IMR-90 (cell line): Measurements from ENCODE around the gene RPP21. TPM values are rescaled to one million over a fixed set of nuclear protein-coding genes. Genes with fewer than 3 reads are reported as not detected.

ENCODE experiments used
- ATAC-seq: fragments of 200-7000 bp; cut with Tn5 transposase; 2 replicates; pipeline ENCODE4 v1.9.1; 2020; ENCODE audit warnings: low read depth, mild to moderate bottlenecking, moderate library complexity
- BruUV-seq: library from RNA; stranded (reverse); fragments of 400-500 nt; replicated peaks from 2 replicates; lab custom pipeline; 2021; lab: Mats Ljungman, UMichigan
- CTCF ChIA-PET: fragments of 300-600 bp; formaldehyde crosslinking; extraction: SDS; loops from one replicate; lab custom pipeline; 2021; ENCODE audit warnings: antibody characterized with exemption; lab: Yijun Ruan, JAX
- POLR2A ChIA-PET: fragments of 300-600 bp; sonication (Branson Sonifier 250); formaldehyde crosslinking; loops from one replicate; lab custom pipeline; 2022; ENCODE audit warnings: antibody characterized with exemption; ENCODE audit not compliant: unreplicated experiment; lab: Charles Lee
- DNase-seq: peaks from one replicate; pipeline ENCODE4 v3.0.0; 2013
- H2AFZ ChIP-seq: replicated peaks from 2 replicates; pipeline ENCODE3; 2013; ENCODE audit warnings: low read length, mild to moderate bottlenecking; ENCODE audit not compliant: poor library complexity
- H2AK5ac ChIP-seq: 2 replicates; pipeline ENCODE4 v1.6.1; 2013; ENCODE audit warnings: low read depth, low read length, inconsistent platforms
- H2AK9ac ChIP-seq: replicated peaks from 2 replicates; pipeline ENCODE3; 2013; ENCODE audit warnings: mild to moderate bottlenecking, low read depth, low read length, moderate library complexity; ENCODE audit not compliant: poor library complexity
- H2BK120ac ChIP-seq: 2 replicates; pipeline ENCODE4 v1.6.1; 2013; ENCODE audit warnings: low read depth, low read length, inconsistent platforms
- H2BK15ac ChIP-seq: 3 replicates; pipeline ENCODE4 v1.6.1; 2013; ENCODE audit warnings: low read depth, low read length, inconsistent platforms
- H2BK20ac ChIP-seq: 2 replicates; pipeline ENCODE4 v1.6.1; 2013; ENCODE audit warnings: low read depth, mild to moderate bottlenecking, inconsistent platforms, low read length, moderate library complexity
- H2BK5ac ChIP-seq: 2 replicates; pipeline ENCODE4 v1.6.1; 2013; ENCODE audit warnings: mild to moderate bottlenecking, low read depth, low read length, inconsistent platforms; ENCODE audit not compliant: poor library complexity, severe bottlenecking
- H3K14ac ChIP-seq: replicated peaks from 2 replicates; pipeline ENCODE4 v1.6.1; 2013; ENCODE audit warnings: low read depth, low read length, inconsistent platforms
- H3K18ac ChIP-seq: 2 replicates; pipeline ENCODE4 v1.6.1; 2013; ENCODE audit warnings: low read depth, low read length, control low read depth
- H3K23ac ChIP-seq: 2 replicates; pipeline ENCODE4 v1.6.1; 2013; ENCODE audit warnings: low read depth, low read length, inconsistent platforms
- H3K27ac ChIP-seq: 2 replicates; pipeline ENCODE4 v1.5.1; 2013; ENCODE audit warnings: mild to moderate bottlenecking, control low read depth, low read length; ENCODE audit not compliant: insufficient read depth
- H3K27me3 ChIP-seq: 2 replicates; pipeline ENCODE4 v1.6.1; 2013; ENCODE audit warnings: low read length; ENCODE audit not compliant: control insufficient read depth, insufficient read depth
- H3K36me3 ChIP-seq: 2 replicates; pipeline ENCODE4 v1.6.1; 2013; ENCODE audit warnings: low read length, mixed read lengths; ENCODE audit not compliant: control insufficient read depth, insufficient read depth
- H3K4ac ChIP-seq: 2 replicates; pipeline ENCODE4 v1.6.1; 2013; ENCODE audit warnings: low read depth, low read length, inconsistent platforms
- H3K4me1 ChIP-seq: 2 replicates; pipeline ENCODE4 v1.6.1; 2013; ENCODE audit warnings: low read length, mixed read lengths; ENCODE audit not compliant: control insufficient read depth, insufficient read depth
- H3K4me2 ChIP-seq: 2 replicates; pipeline ENCODE4 v1.6.1; 2013; ENCODE audit warnings: low read depth, mild to moderate bottlenecking, control low read depth, low read length, moderate library complexity
- H3K4me3 ChIP-seq: 2 replicates; pipeline ENCODE4 v1.5.1; 2013; ENCODE audit warnings: low read depth, mild to moderate bottlenecking, control low read depth, low read length, moderate library complexity; ENCODE audit not compliant: insufficient read depth
- H3K56ac ChIP-seq: 2 replicates; pipeline ENCODE4 v1.6.1; 2013; ENCODE audit warnings: low read length, inconsistent platforms; ENCODE audit not compliant: insufficient read depth; ENCODE audit errors: extremely low read depth
- H3K79me1 ChIP-seq, 2 experiments: 2 replicates each; pipeline ENCODE4 v1.6.1; 2013; ENCODE audit warnings: low read length in 2 of 2, inconsistent platforms in 1 of 2, low read depth in 1 of 2
- H3K9ac ChIP-seq: 2 replicates; pipeline ENCODE4 v1.6.1; 2013; ENCODE audit warnings: low read depth, low read length, control low read depth
- H3K9me1 ChIP-seq: 2 replicates; pipeline ENCODE4 v1.6.1; 2013; ENCODE audit warnings: low read length, inconsistent platforms; ENCODE audit not compliant: insufficient read depth
- H3K9me3 ChIP-seq: 2 replicates; pipeline ENCODE4 v1.6.1; 2013; ENCODE audit warnings: low read length; ENCODE audit not compliant: control insufficient read depth, insufficient read depth
- H4K20me1 ChIP-seq: 2 replicates; pipeline ENCODE4 v1.6.1; 2013; ENCODE audit warnings: low read length, inconsistent platforms; ENCODE audit not compliant: insufficient read depth
- H4K5ac ChIP-seq: 2 replicates; pipeline ENCODE4 v1.6.1; 2013; ENCODE audit warnings: mild to moderate bottlenecking, low read depth, low read length, control low read depth
- H4K8ac ChIP-seq, 2 experiments: 2 replicates each; pipeline ENCODE4 v1.6.1; 2013; ENCODE audit warnings: low read depth in 2 of 2, low read length in 2 of 2, control low read depth in 1 of 2, inconsistent platforms in 1 of 2
- H4K91ac ChIP-seq: 2 replicates; pipeline ENCODE4 v1.6.1; 2013; ENCODE audit warnings: low read depth, low read length, inconsistent platforms; ENCODE audit not compliant: insufficient read depth
- BHLHE40 ChIP-seq: fragments of 150-350 bp; IDR thresholded peaks from 2 replicates; pipeline ENCODE4 v1.6.1; 2016; ENCODE audit warnings: mild to moderate bottlenecking, low read depth, low read length
- CEBPB ChIP-seq: IDR thresholded peaks from 2 replicates; pipeline ENCODE4 v1.6.1; 2012; ENCODE audit warnings: low read depth, low read length, improper control_type of control experiment
- CHD1 ChIP-seq: IDR thresholded peaks from 2 replicates; pipeline ENCODE4 v1.6.1; 2012; ENCODE audit warnings: low read depth, low read length, improper control_type of control experiment
- CTCF ChIP-seq: conservative IDR thresholded peaks from 2 replicates; pipeline ENCODE4 v1.5.1; 2012; ENCODE audit warnings: mild to moderate bottlenecking, low read depth, low read length, improper control_type of control experiment
- ELK1 ChIP-seq: fragments of 150-350 bp; IDR thresholded peaks from 2 replicates; pipeline ENCODE4 v1.6.1; 2016; ENCODE audit warnings: low read depth, mild to moderate bottlenecking, low read length, moderate library complexity, borderline replicate concordance
- FOS ChIP-seq: fragments of 150-350 bp; IDR thresholded peaks from 2 replicates; pipeline ENCODE4 v1.6.1; 2016; ENCODE audit warnings: low read depth, low read length
- MAFK ChIP-seq: IDR thresholded peaks from 2 replicates; pipeline ENCODE4 v1.6.1; 2012; ENCODE audit warnings: low read depth, low read length, improper control_type of control experiment
- MAZ ChIP-seq: IDR thresholded peaks from 2 replicates; pipeline ENCODE4 v1.6.1; 2012; ENCODE audit warnings: low read depth, mild to moderate bottlenecking, low read length, improper control_type of control experiment, moderate library complexity, borderline replicate concordance
- MXI1 ChIP-seq: IDR thresholded peaks from 2 replicates; pipeline ENCODE4 v1.6.1; 2012; ENCODE audit warnings: low read depth, mild to moderate bottlenecking, low read length, moderate library complexity, borderline replicate concordance
- NFE2L2 ChIP-seq: fragments of 150-350 bp; IDR thresholded peaks from 2 replicates; pipeline ENCODE4 v1.6.1; 2016; ENCODE audit warnings: low read depth, mild to moderate bottlenecking, low read length
- POLR2A ChIP-seq: IDR thresholded peaks from 2 replicates; pipeline ENCODE4 v1.6.1; 2012; ENCODE audit warnings: mild to moderate bottlenecking, low read depth, low read length
- RAD21 ChIP-seq: IDR thresholded peaks from 2 replicates; pipeline ENCODE4 v1.6.1; 2012; ENCODE audit warnings: low read length, improper control_type of control experiment
- RCOR1 ChIP-seq: IDR thresholded peaks from 2 replicates; pipeline ENCODE4 v1.6.1; 2012; ENCODE audit warnings: mild to moderate bottlenecking, low read length, improper control_type of control experiment; ENCODE audit not compliant: insufficient replicate concordance
- RFX5 ChIP-seq: IDR thresholded peaks from 2 replicates; pipeline ENCODE4 v1.8.0; 2012; ENCODE audit warnings: low read depth, mild to moderate bottlenecking, low read length, moderate library complexity
- SMC3 ChIP-seq: fragments of 150-350 bp; IDR thresholded peaks from 2 replicates; pipeline ENCODE4 v1.6.1; 2016; ENCODE audit warnings: low read depth, mild to moderate bottlenecking, antibody characterized with exemption, low read length, moderate library complexity
- WGBS, 2 experiments: methylation state at CpG; one replicate each; pipeline versions ENCODE4 v1.1.5 to v1.1.7; 2013; ENCODE audit warnings: missing lambda C conversion rate in 2 of 2; ENCODE audit not compliant: insufficient read length in 1 of 2; ENCODE audit errors: extremely low coverage in 2 of 2; 5-methylcytosine and 5-hydroxymethylcytosine counted together
- dilution Hi-C: fragments of 300-500 bp; cut with HindIII; formaldehyde crosslinking; loops from one replicate; pipeline ENCODE4 v1.14.3; 2018; ENCODE audit warnings: low sequenced_read_pairs; ENCODE audit not compliant: unreplicated experiment
- in situ Hi-C: fragments of 300-500 bp; cut with MboI; formaldehyde crosslinking; loops from 3 replicates; pipeline ENCODE4 v1.14.3; 2019; ENCODE audit warnings: low sequenced_read_pairs, inconsistent platforms, mixed read lengths
- intact Hi-C: fragments of 100-400 bp; cut with micrococcal nuclease; formaldehyde crosslinking; loops from 2 replicates; pipeline ENCODE4 v1.10.0; 2022
- polyA plus RNA-seq, 3 experiments: library from polyadenylated mRNA; depleted of rRNA; stranded (reverse); fragments of >200 nt; gene quantifications; 2 replicates each; pipeline ENCODE4 v1.2.3, GENCODE V29; 2012; ENCODE audit warnings: low replicate concordance in 1 of 3
- total RNA-seq: library from RNA; depleted of rRNA; stranded (reverse); fragments of >200 nt; gene quantifications from 2 replicates; pipeline ENCODE4 v1.2.3, GENCODE V29; 2012
- TF ChIP-seq, protein P1 (sequence below): fragments of 150-350 bp; IDR thresholded peaks from 2 replicates; pipeline ENCODE4 v1.6.1; 2017; ENCODE audit warnings: mild to moderate bottlenecking, antibody characterized with exemption, low read length, low read depth

The RPP21 gene
- total and polyA plus RNA-seq, 2 of the 4 experiments (the other 2 are of a cell fraction) = 28.9 to 79.1 TPM

- POLR2A ChIA-PET = no interaction called here
- dilution Hi-C loops = no loop called here
- peaks cover 15% of the 10 kb centered on the region for H3K36me3 ChIP-seq
Measured at GRCh38 chr6:30315156-30315555, 29.8 kb upstream of the RPP21 start.

More at GRCh38 chr6:30315156-30315555, 29.8 kb upstream of the RPP21 start:
- no peak overlapping the region for H3K18ac ChIP-seq
- H3K4me3 ChIP-seq = no peak overlapping the region
- no CpG with 5 or more reads among the region's 3 CpGs for WGBS, 2 experiments
- TF ChIP-seq RCOR1 (no peak), BHLHE40 (no peak), CHD1 (no peak), CTCF (no peak), POLR2A (no peak), RFX5 (no peak), NFE2L2 (no peak), MAZ (no peak), RAD21 (no peak), FOS (no peak), MXI1 (no peak), CEBPB (no peak), MAFK (no peak), ELK1 (no peak), SMC3 (no peak)
- TF ChIP-seq, protein P1, sequence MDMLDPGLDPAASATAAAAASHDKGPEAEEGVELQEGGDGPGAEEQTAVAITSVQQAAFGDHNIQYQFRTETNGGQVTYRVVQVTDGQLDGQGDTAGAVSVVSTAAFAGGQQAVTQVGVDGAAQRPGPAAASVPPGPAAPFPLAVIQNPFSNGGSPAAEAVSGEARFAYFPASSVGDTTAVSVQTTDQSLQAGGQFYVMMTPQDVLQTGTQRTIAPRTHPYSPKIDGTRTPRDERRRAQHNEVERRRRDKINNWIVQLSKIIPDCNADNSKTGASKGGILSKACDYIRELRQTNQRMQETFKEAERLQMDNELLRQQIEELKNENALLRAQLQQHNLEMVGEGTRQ = no peak
- H4K5ac ChIP-seq = no peak overlapping the region
- H3K23ac ChIP-seq = no peak overlapping the region
- no peak for DNase-seq
- peaks cover 71% of the 10 kb centered on the region for H4K20me1 ChIP-seq
- peaks cover 47 to 80% of the 10 kb centered on the region in 2 experiments for H3K79me1 ChIP-seq
- no peak overlapping the region for H4K91ac ChIP-seq
- no peak for ATAC-seq
- BruUV-seq = no TSS peak
- H2BK15ac ChIP-seq = no peak overlapping the region
- intact Hi-C loops = no loop called here
- H3K4me1 ChIP-seq = no peaks in the 10 kb centered on the region
- H2BK5ac ChIP-seq = no peak overlapping the region
- peaks cover 8% of the 10 kb centered on the region for H3K9me1 ChIP-seq
- H3K27me3 ChIP-seq = no peaks in the 10 kb centered on the region
- CTCF ChIA-PET = interaction anchor here (0.9 kb wide), 1 partner anchor 96 kb away, joined by 3 read pairs; no protein-coding TSS in a partner anchor
- H3K9ac ChIP-seq = no peak overlapping the region
- H2BK20ac ChIP-seq = no peak overlapping the region
- no peak overlapping the region for H3K4ac ChIP-seq
- H2AK5ac ChIP-seq = no peak overlapping the region
- no peak overlapping the region for H2AK9ac ChIP-seq
- no peak overlapping the region for H3K4me2 ChIP-seq
- no peak overlapping the region for H4K8ac ChIP-seq
- H3K56ac ChIP-seq = no peak overlapping the region
- H2AFZ ChIP-seq = no peak overlapping the region
- no peak overlapping the region for H2BK120ac ChIP-seq
- in situ Hi-C loops = no loop called here
- no peak overlapping the region for H3K14ac ChIP-seq
- H3K27ac ChIP-seq = no peak overlapping the region
- 0 out of 2 replicates have a peak, but pooled peaks cover 2% of the 10 kb centered on the region for H3K9me3 ChIP-seq
